Hippocampal formation (tissue), 2 donors: Measurements from ENCODE around the gene DRD4.
"Not testable (repeated sequence)": the region's sequence is repeated elsewhere in the genome, so short reads cannot be mapped to it uniquely, and the experiment has no call there.

Experiments used
- DNase-seq, 2 donors: peaks; one replicate each; lab custom pipeline; 2025; lab: John Stamatoyannopoulos, UW

DRD4 gene

GRCh38 chr11:643849-644738, 7.0 kb downstream of the DRD4 start:
- DNase-seq, result no peak

GRCh38 chr11:645536-645935, 8.5 kb downstream of the DRD4 start:
- no peak for DNase-seq

GRCh38 chr11:646214-646613, 9.1 kb downstream of the DRD4 start:
- no peak for DNase-seq

- DNase-seq, result not testable (repeated sequence)
Observed at GRCh38 chr11:647672-648158, 10.6 kb downstream of the DRD4 start.

GRCh38 chr11:650482-650881, 13.4 kb downstream of the DRD4 start:
- DNase-seq, result no peak

- DNase-seq, result not testable (repeated sequence)
Observed at GRCh38 chr11:653136-653535, 16.1 kb downstream of the DRD4 start.

GRCh38 chr11:653837-654236, 16.8 kb downstream of the DRD4 start:
- DNase-seq, result no peak

- DNase-seq, result not testable (repeated sequence)
Observed at GRCh38 chr11:654444-654843, 17.4 kb downstream of the DRD4 start.

GRCh38 chr11:655036-655726, 18.1 kb downstream of the DRD4 start:
- DNase-seq, result no peak

- DNase-seq, result no peak
Observed at GRCh38 chr11:656426-656825, 19.4 kb downstream of the DRD4 start.

GRCh38 chr11:656866-657265, 19.8 kb downstream of the DRD4 start:
- no peak for DNase-seq

- DNase-seq, result no peak
Observed at GRCh38 chr11:657691-658126, 20.6 kb downstream of the DRD4 start.

GRCh38 chr11:659532-660085, 22.5 kb downstream of the DRD4 start:
- no peak for DNase-seq

GRCh38 chr11:660281-660680, 23.2 kb downstream of the DRD4 start:
- no peak for DNase-seq

- DNase-seq, result no peak
Observed at GRCh38 chr11:660681-661444, 23.8 kb downstream of the DRD4 start.

GRCh38 chr11:662689-663274, 25.7 kb downstream of the DRD4 start:
- DNase-seq, result peak; percentile 26 to 44

GRCh38 chr11:665062-665703, 28.1 kb downstream of the DRD4 start:
- no peak for DNase-seq

GRCh38 chr11:665704-666281, 28.7 kb downstream of the DRD4 start:
- DNase-seq, result no peak

GRCh38 chr11:673866-674265, 36.8 kb downstream of the DRD4 start:
- no peak for DNase-seq

GRCh38 chr11:674406-674805, 37.3 kb downstream of the DRD4 start:
- DNase-seq, result no peak

- DNase-seq, result no peak
Observed at GRCh38 chr11:678297-678696, 41.2 kb downstream of the DRD4 start.
